ENCODE data around the gene PAXX. TPM values are rescaled to one million over a fixed set of nuclear protein-coding genes. Genes with fewer than 3 reads are reported as not detected.

PAXX gene
- polyA plus RNA-seq, 1 donor (not counting 4 experiments of a cell fraction or from before 2014, with no cell fraction given), result 11.2 TPM

GRCh38 chr9:137035507-137035834, 43.2 kb downstream of the PAXX start:
- Histone ChIP-seq H3K36me3 (ENCODE audit: control insufficient read depth in 2 of 2, extremely low read depth in 1 of 2, insufficient read depth in 2 of 2, low read length in 2 of 2) (peaks cover 0 to 4% of the 10 kb centered on the region in 2 experiments), H3K9me3 (ENCODE audit: control insufficient read depth, low read depth, low read length) (no peaks in the 10 kb centered on the region), H2AFZ (ENCODE audit: control insufficient read depth, low read length) (no peak overlapping the region), H3K4me1 (ENCODE audit: control insufficient read depth, extremely low read depth, insufficient read depth, low read length) (peaks cover 3% of the 10 kb centered on the region), H3K4me3 (ENCODE audit: control insufficient read depth in 2 of 3, extremely low read depth in 1 of 3, insufficient read depth in 2 of 3, low read depth in 1 of 3, low read length in 3 of 3) (no peak overlapping the region), H3K27ac (ENCODE audit: control insufficient read depth, insufficient read depth, low read length) (no peak overlapping the region), H4K20me1 (ENCODE audit: control insufficient read depth, extremely low read depth, insufficient read depth, low read length) (no peaks in the 10 kb centered on the region), H3K9me1 (ENCODE audit: control insufficient read depth, extremely low read depth, insufficient read depth, low read length) (no peaks in the 10 kb centered on the region), H3K9ac (ENCODE audit: control insufficient read depth, extremely low read depth, insufficient read depth, low read length) (no peak overlapping the region), H3K4me2 (ENCODE audit: control insufficient read depth, extremely low read depth, insufficient read depth, low read depth, low read length) (no peak overlapping the region), H3K27me3 (ENCODE audit: control insufficient read depth, extremely low read depth, insufficient read depth, low read length) (no peaks in the 10 kb centered on the region), H3K79me2 (ENCODE audit: control insufficient read depth, insufficient read depth, low read length) (no peaks in the 10 kb centered on the region)
- dilution Hi-C loops (cut with MboI; ENCODE audit: extremely low pct_ligation_motif_present, low sequenced_read_pairs), result no loop called here
- DNase-seq (ENCODE audit: low read depth, low spot score), result no peak
- no peak for TF ChIP-seq CTCF (optimal IDR thresholded peaks at IDR 0.05 in 1 of 3, IDR thresholded peaks at IDR 0.05 in 1 of 3, conservative IDR thresholded peaks at IDR 0.05 in 1 of 3; ENCODE audit: extremely low read depth in 1 of 3, insufficient read depth in 2 of 3, low read length in 3 of 3)
- TF ChIP-seq EZH2 (IDR thresholded peaks at IDR 0.05; ENCODE audit: low read length), result no peak
- no peak for FAIRE-seq

- no peak for FAIRE-seq
- Histone ChIP-seq H3K27me3 (ENCODE audit: control insufficient read depth, extremely low read depth, insufficient read depth, low read length) (no peaks in the 10 kb centered on the region), H4K20me1 (ENCODE audit: control insufficient read depth, extremely low read depth, insufficient read depth, low read length) (no peaks in the 10 kb centered on the region), H3K4me1 (ENCODE audit: control insufficient read depth, extremely low read depth, insufficient read depth, low read length) (peaks cover 3% of the 10 kb centered on the region), H3K4me3 (ENCODE audit: control insufficient read depth in 2 of 3, extremely low read depth in 1 of 3, insufficient read depth in 2 of 3, low read depth in 1 of 3, low read length in 3 of 3) (no peak overlapping the region), H3K9me1 (ENCODE audit: control insufficient read depth, extremely low read depth, insufficient read depth, low read length) (no peaks in the 10 kb centered on the region), H3K4me2 (ENCODE audit: control insufficient read depth, extremely low read depth, insufficient read depth, low read depth, low read length) (no peak overlapping the region), H3K36me3 (ENCODE audit: control insufficient read depth in 2 of 2, extremely low read depth in 1 of 2, insufficient read depth in 2 of 2, low read length in 2 of 2) (peaks cover 0 to 4% of the 10 kb centered on the region in 2 experiments), H3K79me2 (ENCODE audit: control insufficient read depth, insufficient read depth, low read length) (no peaks in the 10 kb centered on the region), H3K9ac (ENCODE audit: control insufficient read depth, extremely low read depth, insufficient read depth, low read length) (no peak overlapping the region), H3K27ac (ENCODE audit: control insufficient read depth, insufficient read depth, low read length) (no peak overlapping the region), H2AFZ (ENCODE audit: control insufficient read depth, low read length) (no peak overlapping the region), H3K9me3 (ENCODE audit: control insufficient read depth, low read depth, low read length) (no peaks in the 10 kb centered on the region)
- TF ChIP-seq EZH2 (IDR thresholded peaks at IDR 0.05; ENCODE audit: low read length), result no peak
- dilution Hi-C loops (cut with MboI; ENCODE audit: extremely low pct_ligation_motif_present, low sequenced_read_pairs), result no loop called here
- no peak for DNase-seq (ENCODE audit: low read depth, low spot score)
Measured at GRCh38 chr9:137035937-137036336, 43.7 kb downstream of the PAXX start.

GRCh38 chr9:137037035-137037434, 44.8 kb downstream of the PAXX start:
- Histone ChIP-seq H3K4me2 (ENCODE audit: control insufficient read depth, extremely low read depth, insufficient read depth, low read depth, low read length) (no peak overlapping the region), H3K36me3 (ENCODE audit: control insufficient read depth in 2 of 2, extremely low read depth in 1 of 2, insufficient read depth in 2 of 2, low read length in 2 of 2) (peaks cover 0 to 4% of the 10 kb centered on the region in 2 experiments), H3K9me1 (ENCODE audit: control insufficient read depth, extremely low read depth, insufficient read depth, low read length) (no peaks in the 10 kb centered on the region), H3K27ac (ENCODE audit: control insufficient read depth, insufficient read depth, low read length) (no peak overlapping the region), H3K4me1 (ENCODE audit: control insufficient read depth, extremely low read depth, insufficient read depth, low read length) (peaks cover 3% of the 10 kb centered on the region), H3K27me3 (ENCODE audit: control insufficient read depth, extremely low read depth, insufficient read depth, low read length) (no peaks in the 10 kb centered on the region), H3K9me3 (ENCODE audit: control insufficient read depth, low read depth, low read length) (no peaks in the 10 kb centered on the region), H4K20me1 (ENCODE audit: control insufficient read depth, extremely low read depth, insufficient read depth, low read length) (no peaks in the 10 kb centered on the region), H2AFZ (ENCODE audit: control insufficient read depth, low read length) (no peak overlapping the region), H3K79me2 (ENCODE audit: control insufficient read depth, insufficient read depth, low read length) (no peaks in the 10 kb centered on the region), H3K4me3 (ENCODE audit: control insufficient read depth in 2 of 3, extremely low read depth in 1 of 3, insufficient read depth in 2 of 3, low read depth in 1 of 3, low read length in 3 of 3) (no peak overlapping the region), H3K9ac (ENCODE audit: control insufficient read depth, extremely low read depth, insufficient read depth, low read length) (no peak overlapping the region)
- no peak for TF ChIP-seq CTCF (optimal IDR thresholded peaks at IDR 0.05 in 1 of 3, IDR thresholded peaks at IDR 0.05 in 1 of 3, conservative IDR thresholded peaks at IDR 0.05 in 1 of 3; ENCODE audit: extremely low read depth in 1 of 3, insufficient read depth in 2 of 3, low read length in 3 of 3)
- TF ChIP-seq EZH2 (IDR thresholded peaks at IDR 0.05; ENCODE audit: low read length), result no peak
- DNase-seq (ENCODE audit: low read depth, low spot score) (no peak), FAIRE-seq (no peak)
- dilution Hi-C loops (cut with MboI; ENCODE audit: extremely low pct_ligation_motif_present, low sequenced_read_pairs), result no loop called here
